ENCODE measurements around the gene ZEB1.
A peak's percentile ranks its signal among the peaks of the same experiment; 100 is the strongest.

ZEB1 gene

GRCh38 chr10:31299119-31299518, 19.9 kb upstream of the ZEB1 start:
- Histone ChIP-seq H4K20me1 (ENCODE audit: insufficient read depth, low read length, poor library complexity, severe bottlenecking) (no peaks in the 10 kb centered on the region), H3K27me3 (ENCODE audit: insufficient read depth, low read length, poor library complexity, severe bottlenecking) (no peaks in the 10 kb centered on the region), H3K36me3 (ENCODE audit: insufficient read depth, low read length) (no peaks in the 10 kb centered on the region), H3F3A (ENCODE audit: low read depth) (no peaks in the 10 kb centered on the region), H3K9me2 (replicated peaks; ENCODE audit: low read depth, low read length) (no peaks in the 10 kb centered on the region), H3K9ac (ENCODE audit: low read depth, low read length, poor library complexity, severe bottlenecking) (no peak overlapping the region), H3K79me2 (ENCODE audit: insufficient read depth, low read length) (no peaks in the 10 kb centered on the region), H3K4me3 (ENCODE audit: low read length, poor library complexity, severe bottlenecking) (no peak overlapping the region), H3K9me3 (ENCODE audit: insufficient read depth, low read depth, low read length) (no peaks in the 10 kb centered on the region), H2AFZ (ENCODE audit: low read length) (no peak overlapping the region), H3K4me2 (ENCODE audit: low read depth, low read length, poor library complexity, severe bottlenecking) (peak overlapping the region; percentile 1), H3K4me1 (ENCODE audit: insufficient read depth, low read length, poor library complexity, severe bottlenecking) (peaks cover 12% of the 10 kb centered on the region)
- TF ChIP-seq CTCF (conservative IDR thresholded peaks at IDR 0.05; ENCODE audit: low read length) (no peak), EZH2phosphoT487 (IDR thresholded peaks at IDR 0.05; ENCODE audit: borderline replicate concordance) (no peak)

GRCh38 chr10:31303212-31303611, 15.8 kb upstream of the ZEB1 start:
- Histone ChIP-seq H3K4me2 (ENCODE audit: low read depth, low read length, poor library complexity, severe bottlenecking) (no peak overlapping the region), H3K36me3 (ENCODE audit: insufficient read depth, low read length) (no peaks in the 10 kb centered on the region), H3F3A (ENCODE audit: low read depth) (no peaks in the 10 kb centered on the region), H3K9ac (ENCODE audit: low read depth, low read length, poor library complexity, severe bottlenecking) (no peak overlapping the region), H3K9me3 (ENCODE audit: insufficient read depth, low read depth, low read length) (no peaks in the 10 kb centered on the region), H3K9me2 (replicated peaks; ENCODE audit: low read depth, low read length) (no peaks in the 10 kb centered on the region), H4K20me1 (ENCODE audit: insufficient read depth, low read length, poor library complexity, severe bottlenecking) (no peaks in the 10 kb centered on the region), H3K27me3 (ENCODE audit: insufficient read depth, low read length, poor library complexity, severe bottlenecking) (no peaks in the 10 kb centered on the region), H3K79me2 (ENCODE audit: insufficient read depth, low read length) (no peaks in the 10 kb centered on the region), H3K4me3 (ENCODE audit: low read length, poor library complexity, severe bottlenecking) (no peak overlapping the region), H2AFZ (ENCODE audit: low read length) (no peak overlapping the region), H3K4me1 (ENCODE audit: insufficient read depth, low read length, poor library complexity, severe bottlenecking) (peaks cover 9% of the 10 kb centered on the region)
- TF ChIP-seq EZH2phosphoT487 (IDR thresholded peaks at IDR 0.05; ENCODE audit: borderline replicate concordance): no peak
- no peak for TF ChIP-seq CTCF (conservative IDR thresholded peaks at IDR 0.05; ENCODE audit: low read length)

GRCh38 chr10:31304291-31304970, 14.6 kb upstream of the ZEB1 start:
- Histone ChIP-seq H3K4me3 (ENCODE audit: low read length, poor library complexity, severe bottlenecking) (no peak overlapping the region), H2AFZ (ENCODE audit: low read length) (no peak overlapping the region), H3K9ac (ENCODE audit: low read depth, low read length, poor library complexity, severe bottlenecking) (no peak overlapping the region), H3K36me3 (ENCODE audit: insufficient read depth, low read length) (no peaks in the 10 kb centered on the region), H3K9me2 (replicated peaks; ENCODE audit: low read depth, low read length) (no peaks in the 10 kb centered on the region), H3F3A (ENCODE audit: low read depth) (no peaks in the 10 kb centered on the region), H3K4me2 (ENCODE audit: low read depth, low read length, poor library complexity, severe bottlenecking) (no peak overlapping the region), H3K27me3 (ENCODE audit: insufficient read depth, low read length, poor library complexity, severe bottlenecking) (no peaks in the 10 kb centered on the region), H3K9me3 (ENCODE audit: insufficient read depth, low read depth, low read length) (no peaks in the 10 kb centered on the region), H3K4me1 (ENCODE audit: insufficient read depth, low read length, poor library complexity, severe bottlenecking) (no peaks in the 10 kb centered on the region), H4K20me1 (ENCODE audit: insufficient read depth, low read length, poor library complexity, severe bottlenecking) (no peaks in the 10 kb centered on the region), H3K79me2 (ENCODE audit: insufficient read depth, low read length) (no peaks in the 10 kb centered on the region)
- no peak for TF ChIP-seq EZH2phosphoT487 (IDR thresholded peaks at IDR 0.05; ENCODE audit: borderline replicate concordance)
- no peak for TF ChIP-seq CTCF (conservative IDR thresholded peaks at IDR 0.05; ENCODE audit: low read length)
